GM12891 (cell line): ENCODE measurements around the gene COQ9.

Experiments used
- POLR2A ChIP-seq: IDR thresholded peaks from 2 replicates; pipeline ENCODE4 v1.6.1; 2011; ENCODE audit warnings: low read depth, low read length, control low read depth
- POLR2AphosphoS5 ChIP-seq: IDR thresholded peaks from 2 replicates; pipeline ENCODE4 v1.6.1; 2011; ENCODE audit warnings: low read depth, low read length, control low read depth
- SPI1 ChIP-seq: IDR thresholded peaks from 2 replicates; pipeline ENCODE4 v1.6.1; 2011; ENCODE audit warnings: low read depth, low read length, control low read depth

DNA sequence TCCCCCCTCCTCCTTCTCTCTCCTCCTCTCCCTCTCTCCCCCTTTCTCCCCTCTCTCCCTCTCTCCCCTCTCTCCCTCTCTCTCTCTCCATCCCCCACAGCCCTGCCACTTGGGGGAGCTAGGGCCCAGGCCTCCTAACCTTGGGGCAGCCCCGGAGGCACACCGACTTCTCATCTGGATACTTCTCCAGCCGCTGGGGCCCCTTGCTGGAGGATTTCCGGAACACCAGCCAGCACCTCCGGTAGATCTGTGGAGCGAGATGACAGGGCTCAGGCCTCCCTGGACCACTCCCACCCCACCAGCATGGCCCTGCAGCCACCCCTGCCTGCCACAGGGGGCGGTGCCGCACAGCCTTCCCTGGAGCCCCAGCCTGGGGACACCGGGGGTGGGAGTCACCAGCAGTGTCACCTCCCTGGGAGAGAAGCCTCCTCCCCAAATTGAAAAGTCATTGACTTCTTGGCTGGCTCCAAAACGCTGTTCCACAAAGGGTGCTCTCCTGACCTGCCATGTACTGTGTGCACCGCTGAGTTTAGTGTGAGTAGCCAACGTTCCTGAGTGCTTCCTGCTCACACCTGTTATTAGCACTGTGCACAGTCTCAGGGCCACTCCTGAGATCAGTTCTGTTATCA, 28.5 kb downstream of the COQ9 start:
- TF ChIP-seq POLR2A (no peak), POLR2AphosphoS5 (no peak), SPI1 (no peak)
